Left lung (tissue), 10 donors: ENCODE results near the gene TARS2. TPM values are rescaled to one million over a fixed set of nuclear protein-coding genes. Genes with fewer than 3 reads are reported as not detected.

Experiments
- ATAC-seq: fragments of 200-7000 bp; cut with Tn5 transposase; one replicate; pipeline ENCODE4 v1.9.1; 2020; ENCODE audit warnings: moderate library complexity
- DNase-seq, 4 donors: peaks; one replicate each; pipeline ENCODE4 v3.0.0-alpha.2; 2013 to 2020
- H3K27ac ChIP-seq, 2 donors: fragments of 200-600 bp; sonication (generic) in 1 of 2; one replicate each; pipeline versions ENCODE4 v1.5.0 to v1.8.0; 2020 to 2021
- H3K27me3 ChIP-seq, 2 donors: fragments of 200-600 bp; sonication (generic) in 1 of 2; one replicate each; pipeline versions ENCODE4 v1.5.0 to v1.8.0; 2020 to 2021
- H3K36me3 ChIP-seq, 2 donors: fragments of 200-600 bp; sonication (generic) in 1 of 2; one replicate each; pipeline versions ENCODE4 v1.5.0 to v1.8.0; 2020 to 2021
- H3K4me1 ChIP-seq, 2 donors: fragments of 200-600 bp; one replicate each; pipeline ENCODE4 v1.8.0; 2021
- H3K4me3 ChIP-seq, 2 donors: fragments of 200-600 bp; sonication (generic) in 1 of 2; one replicate each; pipeline versions ENCODE4 v1.5.0 to v1.8.0; 2020 to 2021; ENCODE audit warnings: mild to moderate bottlenecking in 1 of 2
- H3K9me3 ChIP-seq, 2 donors: fragments of 200-600 bp; sonication (generic) in 1 of 2; one replicate each; pipeline versions ENCODE4 v1.5.0 to v1.8.0; 2020 to 2021
- intact Hi-C, 2 donors: fragments of 100-400 bp; cut with DNase I; formaldehyde crosslinking; loops; one replicate each; pipeline versions ENCODE4 v1.11.2 to v1.14.2; 2022
- polyA plus RNA-seq, 6 donors: library from polyadenylated mRNA; unstranded; fragments of 120-200 nt; gene quantifications; one replicate each; pipeline ENCODE4 v1.2.1, GENCODE V29; 2013; ENCODE audit not compliant: insufficient read length in 6 of 6
- total RNA-seq, 2 donors: library from RNA; stranded (reverse); fragmentation: NEBNext Ultra II Directional; extraction: Animal tissue kit (Norgen Biotek cat#: 25700); gene quantifications; one replicate each; pipeline ENCODE4 v1.2.1, GENCODE V29; 2021
- TF ChIP-seq, protein P1 (sequence below), 2 donors: fragments of 200-600 bp; sonication (generic) in 1 of 2; IDR thresholded peaks; one replicate each; pipeline versions ENCODE4 v1.5.0 to v1.8.0; 2021; ENCODE audit warnings: antibody characterized with exemption in 2 of 2
- donor health status: DM: no; HTN: yes; CAD: no.
- donor health status: DM: no; HTN: no; CAD: no.

The TARS2 gene
- total and polyA plus RNA-seq, 8 donors, result 18.5 to 29.4 (median 26.0) TPM

- intact Hi-C loops, result loop anchor here in 1 of 2 donors (10.0 kb wide), 1 partner anchor 50 kb away; no protein-coding TSS in a partner anchor
- Histone ChIP-seq H3K36me3 (peaks cover 0 to 37% of the 10 kb centered on the region in 2 donors), H3K27me3 (no peaks in the 10 kb centered on the region), H3K27ac (no peak overlapping the region), H3K4me3 (no peak overlapping the region), H3K4me1 (peaks cover 0 to 5% of the 10 kb centered on the region in 2 donors), H3K9me3 (no peaks in the 10 kb centered on the region)
- DNase-seq, result no peak
- no peak for ATAC-seq
- TF ChIP-seq, protein P1, sequence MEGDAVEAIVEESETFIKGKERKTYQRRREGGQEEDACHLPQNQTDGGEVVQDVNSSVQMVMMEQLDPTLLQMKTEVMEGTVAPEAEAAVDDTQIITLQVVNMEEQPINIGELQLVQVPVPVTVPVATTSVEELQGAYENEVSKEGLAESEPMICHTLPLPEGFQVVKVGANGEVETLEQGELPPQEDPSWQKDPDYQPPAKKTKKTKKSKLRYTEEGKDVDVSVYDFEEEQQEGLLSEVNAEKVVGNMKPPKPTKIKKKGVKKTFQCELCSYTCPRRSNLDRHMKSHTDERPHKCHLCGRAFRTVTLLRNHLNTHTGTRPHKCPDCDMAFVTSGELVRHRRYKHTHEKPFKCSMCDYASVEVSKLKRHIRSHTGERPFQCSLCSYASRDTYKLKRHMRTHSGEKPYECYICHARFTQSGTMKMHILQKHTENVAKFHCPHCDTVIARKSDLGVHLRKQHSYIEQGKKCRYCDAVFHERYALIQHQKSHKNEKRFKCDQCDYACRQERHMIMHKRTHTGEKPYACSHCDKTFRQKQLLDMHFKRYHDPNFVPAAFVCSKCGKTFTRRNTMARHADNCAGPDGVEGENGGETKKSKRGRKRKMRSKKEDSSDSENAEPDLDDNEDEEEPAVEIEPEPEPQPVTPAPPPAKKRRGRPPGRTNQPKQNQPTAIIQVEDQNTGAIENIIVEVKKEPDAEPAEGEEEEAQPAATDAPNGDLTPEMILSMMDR (IDR thresholded peaks at IDR 0.05), result no peak
These were observed 12.3 kb upstream of the TARS2 start for GRCh38 chr1:150474869-150475268.

DNA sequence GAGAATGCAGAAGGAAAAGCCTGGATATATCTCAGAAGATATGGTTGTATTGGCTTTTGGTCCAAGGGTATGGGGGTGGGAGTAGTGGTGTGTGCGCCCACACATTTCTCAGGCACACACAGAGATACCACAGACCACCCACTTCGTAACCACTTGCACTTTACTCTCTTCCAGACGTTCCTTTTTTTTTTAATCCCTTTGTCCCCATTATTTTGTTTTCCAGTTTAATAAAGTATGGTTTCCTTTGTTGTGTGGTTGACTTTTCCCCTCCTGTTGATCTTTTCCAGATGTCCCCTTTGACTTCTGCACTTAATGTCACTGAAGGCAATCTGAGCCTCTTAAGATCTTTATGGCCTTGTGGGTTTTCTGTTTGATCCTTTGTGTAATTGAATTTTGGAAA is 10.5 kb upstream of the TARS2 start:
- no peaks in the 10 kb centered on the region for H3K9me3 ChIP-seq
- ATAC-seq, result no peak
- H3K36me3 ChIP-seq, result peaks cover 0 to 18% of the 10 kb centered on the region in 2 donors
- no peak overlapping the region for H3K4me3 ChIP-seq
- TF ChIP-seq, protein P1 (IDR thresholded peaks at IDR 0.05), result no peak
- peak in 1 of 4 donors; percentile 5 for DNase-seq
- no peaks in the 10 kb centered on the region for H3K27me3 ChIP-seq
- H3K27ac ChIP-seq, result no peak overlapping the region
- H3K4me1 ChIP-seq, result peaks cover 0 to 5% of the 10 kb centered on the region in 2 donors
- intact Hi-C loops, result loop anchor here in 1 of 2 donors (10.0 kb wide), 1 partner anchor 48 kb away; no protein-coding TSS in a partner anchor

GRCh38 chr1:150477320-150477719 is 9.9 kb upstream of the TARS2 start:
- intact Hi-C loops, result loop anchor here in 1 of 2 donors (10.0 kb wide), 1 partner anchor 47 kb away; no protein-coding TSS in a partner anchor
- ATAC-seq (peak; percentile 76), DNase-seq (peak in 1 of 4 donors; percentile 10)
- Histone ChIP-seq H3K9me3 (no peaks in the 10 kb centered on the region), H3K36me3 (peaks cover 0 to 13% of the 10 kb centered on the region in 2 donors), H3K4me1 (peaks cover 0 to 5% of the 10 kb centered on the region in 2 donors), H3K27me3 (no peaks in the 10 kb centered on the region), H3K4me3 (no peak overlapping the region), H3K27ac (no peak overlapping the region)
- TF ChIP-seq, protein P1 (IDR thresholded peaks at IDR 0.05), result no peak

DNA sequence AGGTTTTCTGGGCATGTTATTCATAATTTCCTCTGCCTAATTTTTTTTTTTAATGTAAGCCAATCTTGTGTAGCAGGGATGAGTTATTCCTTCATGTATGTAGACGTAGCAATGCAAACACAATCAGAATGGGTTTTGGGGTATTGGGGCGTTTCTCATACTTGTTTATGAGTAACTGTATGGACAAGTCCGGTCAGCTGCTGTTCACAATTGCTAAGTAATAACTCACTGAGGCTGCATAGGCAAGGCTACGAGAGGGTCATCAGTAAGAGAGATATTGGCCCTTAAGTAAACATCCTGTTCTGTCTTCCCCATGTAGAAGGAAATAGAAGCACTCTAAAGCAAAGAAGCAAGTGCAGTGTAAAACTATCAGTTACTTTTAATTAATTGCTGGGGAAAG is 9.5 kb upstream of the TARS2 start:
- Histone ChIP-seq H3K27ac (no peak overlapping the region), H3K36me3 (peaks cover 0 to 9% of the 10 kb centered on the region in 2 donors), H3K9me3 (no peaks in the 10 kb centered on the region), H3K4me1 (peaks cover 0 to 5% of the 10 kb centered on the region in 2 donors), H3K4me3 (no peak overlapping the region), H3K27me3 (no peaks in the 10 kb centered on the region)
- ATAC-seq (no peak), DNase-seq (no peak)
- intact Hi-C loops, result loop anchor here in 1 of 2 donors (10.0 kb wide), 1 partner anchor 47 kb away; no protein-coding TSS in a partner anchor
- TF ChIP-seq, protein P1 (IDR thresholded peaks at IDR 0.05), result no peak

- Histone ChIP-seq H3K27me3 (no peaks in the 10 kb centered on the region), H3K36me3 (no peaks in the 10 kb centered on the region), H3K4me1 (no peaks in the 10 kb centered on the region), H3K27ac (no peak overlapping the region), H3K9me3 (no peaks in the 10 kb centered on the region), H3K4me3 (no peak overlapping the region)
- ATAC-seq (no peak), DNase-seq (no peak)
- TF ChIP-seq, protein P1 (IDR thresholded peaks at IDR 0.05), result no peak
- intact Hi-C loops, result loop anchor here in 1 of 2 donors (10.0 kb wide), 1 partner anchor 45 kb away; no protein-coding TSS in a partner anchor
These were observed 7.8 kb upstream of the TARS2 start for GRCh38 chr1:150479370-150479769.
